Activated T-cell treated with anti-CD3 and anti-CD28 coated beads for 48 hours (primary cell): ENCODE results near the gene RHOC.
"Not testable (repeated sequence)": the region's sequence is repeated elsewhere in the genome, so short reads cannot be mapped to it uniquely, and the experiment has no call there.

Experiments
- DNase-seq: peaks from one replicate; pipeline ENCODE4 v3.0.0-alpha.2; 2020; ENCODE audit warnings: low read depth

The RHOC gene

DNA sequence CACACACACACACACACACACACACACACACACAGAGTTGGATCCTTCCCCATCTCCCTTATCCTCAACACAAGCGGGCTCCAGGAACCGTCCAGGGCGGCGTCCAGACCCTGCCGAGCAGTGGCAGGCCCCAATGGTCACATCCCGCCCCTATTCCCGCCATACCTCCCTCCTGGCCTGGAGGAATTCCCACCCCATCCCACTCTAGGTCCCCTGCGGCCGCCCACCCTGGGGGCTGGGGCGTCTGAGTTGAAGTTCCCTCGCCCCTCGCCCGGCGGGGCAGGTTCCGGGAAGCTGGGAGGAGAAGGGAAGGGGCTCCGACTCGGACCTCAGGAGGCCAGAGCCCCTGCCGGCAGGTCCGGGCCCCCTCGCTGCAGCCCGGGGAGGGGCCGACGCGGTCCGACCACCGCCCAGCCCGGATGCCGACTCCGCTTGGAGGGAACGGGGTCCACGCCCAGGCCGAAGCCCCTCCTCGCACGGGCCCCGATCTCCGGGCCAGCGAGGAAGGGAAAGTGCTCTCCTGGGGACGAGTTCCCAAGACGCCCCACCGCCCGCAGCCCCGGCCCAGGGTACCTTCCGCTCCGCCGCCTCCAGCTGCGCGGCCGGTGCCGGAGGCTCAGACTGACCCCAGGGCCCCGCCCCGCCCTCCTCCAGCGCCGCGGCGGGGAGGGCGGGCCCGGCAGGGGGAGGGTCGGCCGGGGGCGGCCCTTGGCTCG lies at the start of gene RHOC:
Gene RHOC (minus strand): TSS at position 623 of the 716 bp plus-strand sequence. CDS start 3,328 bp downstream, outside the sequence.
- DNase-seq = peak; percentile 42

GRCh38 chr1:112754116-112754628 lies 47.2 kb upstream of the RHOC start:
- no peak for DNase-seq

- DNase-seq = no peak
Measured at GRCh38 chr1:112748396-112748795, 41.5 kb upstream of the RHOC start.

- no peak for DNase-seq
Measured at GRCh38 chr1:112744009-112744578, 37.2 kb upstream of the RHOC start.

- DNase-seq = no peak
Measured at GRCh38 chr1:112743174-112744008, 36.5 kb upstream of the RHOC start.

- no peak for DNase-seq
Measured at GRCh38 chr1:112737573-112737972, 30.6 kb upstream of the RHOC start.

- no peak for DNase-seq
Measured at GRCh38 chr1:112735752-112736151, 28.8 kb upstream of the RHOC start.

DNA sequence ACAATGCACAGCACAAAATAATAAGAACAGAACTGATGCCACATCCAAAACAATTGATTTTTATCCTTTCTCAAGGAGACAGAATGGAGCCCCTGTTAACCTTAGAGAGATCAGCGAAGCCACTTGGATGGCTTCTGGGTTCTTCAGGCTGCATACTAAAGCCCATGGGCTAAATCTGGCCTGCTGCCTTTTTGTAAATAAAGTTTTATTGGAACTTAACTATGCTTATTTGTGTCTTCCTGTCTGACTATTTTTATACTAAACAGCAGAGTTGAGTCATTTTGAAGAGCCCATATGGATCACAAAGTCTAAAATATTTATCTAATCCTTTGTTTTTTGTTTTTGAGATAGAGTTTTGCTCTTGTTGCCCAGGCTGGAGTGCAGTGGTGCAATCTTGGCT lies 24.5 kb upstream of the RHOC start:
- DNase-seq = no peak

- DNase-seq = no peak
Measured at GRCh38 chr1:112729909-112730308, 23.0 kb upstream of the RHOC start.

DNA sequence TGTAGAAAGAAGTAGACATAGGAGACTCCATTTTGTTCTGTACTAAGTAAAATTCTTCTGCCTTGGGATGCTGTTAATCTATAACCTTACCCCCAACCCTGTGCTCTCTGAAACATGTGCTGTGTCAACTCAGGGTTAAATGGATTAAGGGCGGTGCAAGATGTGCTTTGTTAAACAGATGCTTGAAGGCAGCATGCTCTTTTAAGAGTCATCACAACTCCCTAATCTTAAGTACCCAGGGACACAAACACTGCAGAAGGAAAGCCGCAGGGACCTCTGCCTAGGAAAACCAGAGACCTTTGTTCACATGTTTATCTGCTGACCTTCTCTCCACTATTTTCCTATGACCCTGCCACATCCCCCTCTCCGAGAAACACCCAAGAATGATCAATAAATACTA lies 22.1 kb upstream of the RHOC start:
- DNase-seq = not testable (repeated sequence)

DNA sequence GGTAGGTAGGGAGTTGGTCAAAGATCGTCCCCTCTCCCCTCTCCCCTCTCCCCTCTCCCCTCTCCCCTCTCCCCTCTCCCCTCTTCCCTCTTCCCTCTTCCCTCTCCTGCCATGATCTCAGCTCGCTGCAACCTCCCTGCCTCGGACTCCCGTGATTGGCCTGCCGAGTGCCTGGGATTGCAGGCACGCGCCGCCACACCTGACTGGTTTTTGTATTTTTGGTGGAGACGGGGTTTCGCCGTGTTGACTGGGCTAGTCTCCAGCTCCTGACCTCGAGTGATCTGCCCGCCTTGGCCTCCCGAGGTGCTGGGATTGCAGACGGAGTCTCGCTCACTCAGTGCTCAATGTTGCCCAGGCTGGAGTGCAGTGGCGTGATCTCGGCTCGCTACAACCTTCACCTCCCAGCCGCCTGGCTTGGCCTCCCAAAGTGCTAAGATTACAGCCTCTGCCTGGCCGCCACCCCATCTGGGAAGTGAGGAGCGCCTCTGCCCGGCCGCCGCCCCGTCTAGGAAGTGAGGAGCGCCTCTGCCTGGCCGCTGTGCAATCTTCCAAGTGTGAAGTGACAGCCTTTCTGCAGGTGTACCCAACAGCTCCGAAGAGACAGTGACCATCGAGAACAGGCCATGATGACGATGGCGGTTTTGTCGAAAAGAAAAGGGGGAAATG lies 21.5 kb upstream of the RHOC start:
- not testable (repeated sequence) for DNase-seq

DNA sequence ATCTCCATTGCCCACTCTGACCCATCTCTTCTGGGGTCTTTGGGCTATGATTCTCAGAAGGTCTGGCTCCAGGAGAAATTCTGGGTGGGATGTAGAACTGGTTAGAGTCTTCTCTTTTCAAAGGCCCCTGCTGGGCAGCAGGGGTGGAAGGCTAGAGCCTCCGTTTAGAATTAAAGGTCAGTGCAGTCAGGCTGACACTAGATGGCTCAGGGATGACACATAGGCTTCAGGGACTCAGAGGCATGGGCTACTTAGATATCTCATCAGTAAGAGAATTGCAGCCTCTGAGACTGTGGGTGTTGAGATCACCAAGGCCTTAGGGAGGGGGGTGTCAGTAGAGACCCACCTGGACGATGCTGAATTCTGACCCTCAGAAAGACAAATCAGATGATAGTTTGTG lies 20.8 kb upstream of the RHOC start:
- DNase-seq = no peak

- DNase-seq = not testable (repeated sequence)
Measured at GRCh38 chr1:112724240-112724639, 17.3 kb upstream of the RHOC start.

DNA sequence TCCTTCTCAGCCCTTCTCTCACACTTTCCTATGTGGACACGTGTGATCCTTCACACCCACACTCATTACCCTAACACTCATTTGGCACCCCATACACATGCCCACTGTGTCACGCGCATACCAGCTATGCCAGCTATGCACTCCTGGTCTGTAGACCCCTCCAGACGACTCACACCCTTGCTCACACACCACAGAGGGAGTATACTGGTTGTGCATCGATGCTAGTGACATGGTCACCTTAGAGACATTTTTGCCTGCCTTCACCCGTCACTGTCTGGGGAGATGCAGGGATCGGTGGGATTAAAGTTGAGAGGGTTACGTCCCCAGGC lies 16.5 kb upstream of the RHOC start:
- DNase-seq = no peak

DNA sequence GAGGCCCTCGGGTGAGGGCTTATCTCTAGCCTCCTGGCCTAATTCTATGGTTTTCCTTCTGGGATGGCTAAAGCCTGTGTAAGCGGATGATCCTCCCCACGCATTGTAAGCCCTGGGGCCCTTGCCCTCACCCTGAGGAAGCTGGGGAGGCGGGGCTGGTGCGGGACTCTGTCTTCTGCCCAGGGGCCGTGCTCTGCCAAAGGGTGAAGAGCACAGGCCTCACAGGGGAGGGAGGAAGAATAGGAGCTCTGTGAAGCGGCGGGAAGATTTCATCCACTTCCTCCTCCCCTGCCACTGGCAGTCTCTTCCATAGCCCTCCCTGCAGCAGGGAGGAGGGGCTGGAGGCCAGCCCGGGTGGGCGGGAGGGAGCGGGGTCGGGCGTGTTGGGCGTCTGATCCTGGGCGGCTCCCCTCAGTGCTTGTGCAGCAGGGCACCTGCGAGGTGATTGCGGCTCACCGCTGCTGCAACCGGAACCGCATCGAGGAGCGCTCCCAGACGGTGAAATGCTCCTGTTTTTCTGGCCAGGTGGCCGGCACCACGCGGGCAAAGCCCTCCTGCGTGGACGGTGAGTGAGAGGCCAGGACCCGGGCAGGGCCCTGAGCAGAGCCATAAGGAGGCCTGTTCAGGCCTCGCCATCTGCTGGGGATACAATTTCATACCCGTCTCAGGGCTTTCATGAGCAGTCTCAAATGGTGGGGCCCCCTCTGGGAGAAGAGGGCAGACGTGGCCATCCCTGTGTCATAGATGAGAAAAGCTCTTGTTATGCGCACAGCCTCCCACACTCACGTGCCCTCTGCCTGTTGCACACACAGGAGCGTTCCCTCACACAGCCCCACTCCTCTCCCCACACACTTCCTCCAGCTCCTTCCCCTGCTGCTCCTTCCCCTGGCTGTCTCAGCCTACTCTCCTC lies 15.9 kb upstream of the RHOC start:
- DNase-seq = peak; percentile 21

- DNase-seq = no peak
Measured at GRCh38 chr1:112721966-112722524, 15.1 kb upstream of the RHOC start.

DNA sequence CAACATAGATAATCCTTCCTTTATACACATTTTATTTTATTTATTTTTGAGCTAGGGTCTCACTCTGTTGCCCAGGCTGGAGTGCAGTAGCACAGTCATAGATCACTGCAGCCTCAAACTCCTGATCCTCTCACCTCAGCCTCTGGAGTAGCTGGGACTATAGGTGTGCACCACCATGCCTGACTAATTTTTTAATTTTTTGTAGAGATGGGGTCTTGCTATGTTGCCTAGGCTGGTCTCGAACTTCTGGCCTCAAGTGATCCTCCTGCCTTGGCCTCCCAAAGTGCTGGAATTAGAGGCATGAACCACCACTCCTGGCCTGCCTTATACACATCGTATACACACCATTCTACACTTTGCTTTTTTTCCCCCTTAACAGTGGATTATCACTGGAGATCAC lies 14.4 kb upstream of the RHOC start:
- DNase-seq = not testable (repeated sequence)

DNA sequence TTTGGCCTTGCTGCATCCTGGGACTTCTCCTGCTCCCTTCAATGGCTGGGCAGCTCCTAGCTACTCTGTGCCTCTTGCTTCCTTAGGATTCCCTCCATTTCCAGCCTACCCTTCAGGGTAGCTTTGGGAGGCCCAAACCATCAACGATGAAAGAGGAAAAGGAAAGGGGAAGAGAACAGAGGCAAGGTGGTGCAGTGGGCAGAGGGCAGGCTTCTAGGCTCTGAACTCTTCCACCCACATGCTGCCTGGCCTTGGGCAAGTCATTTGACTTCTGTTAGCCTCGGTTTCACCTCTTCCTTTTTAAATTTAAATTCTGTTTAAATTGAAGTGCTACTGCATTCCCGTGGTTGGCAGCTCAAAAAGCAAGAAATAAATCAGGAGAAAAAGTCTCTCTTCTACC lies 13.9 kb upstream of the RHOC start:
- DNase-seq = no peak

- no peak for DNase-seq
Measured at GRCh38 chr1:112719706-112720105, 12.8 kb upstream of the RHOC start.

DNA sequence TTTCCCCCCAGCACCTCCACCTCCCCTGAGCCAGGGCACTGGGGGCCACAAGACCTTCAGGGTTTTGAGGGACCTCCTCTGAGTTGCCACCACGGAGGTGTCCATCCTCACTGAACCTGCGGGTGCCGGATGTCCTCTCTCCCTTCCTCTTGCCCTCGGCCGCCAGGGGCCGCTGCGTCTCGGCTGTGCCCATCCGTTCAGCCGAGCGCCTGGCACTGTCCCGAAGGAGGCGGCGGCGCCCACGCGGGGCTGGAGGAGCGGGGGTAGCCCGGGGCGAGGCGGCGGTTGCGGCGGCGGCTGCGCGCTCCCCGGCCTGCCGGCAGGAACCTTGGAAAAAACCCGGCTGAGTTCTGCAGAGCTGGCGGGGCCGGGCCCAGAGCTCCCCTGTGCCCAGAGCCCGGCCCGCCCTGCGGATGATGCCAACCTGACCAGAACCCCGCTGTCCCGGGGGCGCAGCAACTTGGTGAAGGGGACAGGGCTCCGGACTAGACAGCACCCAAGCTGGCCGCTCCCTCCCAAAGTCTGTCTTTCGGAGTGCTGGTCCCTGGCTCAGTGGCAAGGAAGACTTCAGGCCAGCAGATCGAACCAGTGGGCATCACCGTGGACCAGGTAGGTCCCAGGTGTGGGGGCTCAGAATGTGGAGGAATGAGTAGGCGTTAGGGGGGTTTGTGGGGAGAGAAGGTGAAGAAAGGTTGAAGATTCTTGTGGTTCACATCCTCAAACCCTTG lies 11.9 kb upstream of the RHOC start:
- DNase-seq = peak; percentile 74
